MCF 10A (cell line): ENCODE data around the gene GPRC5A. TPM values are rescaled to one million over a fixed set of nuclear protein-coding genes. Genes with fewer than 3 reads are reported as not detected.

Source experiments
- BruUV-seq: library from RNA; stranded (reverse); fragments of 400-500 nt; replicated peaks from 2 replicates; lab custom pipeline; 2021; lab: Mats Ljungman, UMichigan
- CTCF ChIA-PET: fragments of 300-600 bp; sonication (Branson Sonifier 250); formaldehyde crosslinking; extraction: SDS; loops from one replicate; lab custom pipeline; 2021; ENCODE audit warnings: antibody characterized with exemption, inconsistent platforms; lab: Yijun Ruan, JAX
- POLR2A ChIA-PET: fragments of 300-600, 350-650 bp; sonication (Branson Sonifier 250); formaldehyde crosslinking; extraction: SDS; loops from one replicate; lab custom pipeline; 2020; ENCODE audit warnings: antibody characterized with exemption, inconsistent platforms; lab: Yijun Ruan, JAX
- DNase-seq: peaks from one replicate; pipeline ENCODE4 v3.0.0-alpha.2; 2018; ENCODE audit not compliant: unreplicated experiment
- H3K27ac Mint-ChIP-seq: one replicate; pipeline ENCODE4 v1.8.0; 2022; ENCODE audit warnings: mild to moderate bottlenecking, low read depth, mixed read lengths; ENCODE audit not compliant: unreplicated experiment
- H3K27me3 Mint-ChIP-seq: one replicate; pipeline ENCODE4 v1.8.0; 2022; ENCODE audit warnings: mixed read lengths; ENCODE audit not compliant: insufficient read depth, unreplicated experiment
- H3K36me3 Mint-ChIP-seq: one replicate; pipeline ENCODE4 v1.8.0; 2022; ENCODE audit warnings: mild to moderate bottlenecking, moderate library complexity, mixed read lengths; ENCODE audit not compliant: insufficient read depth, unreplicated experiment
- H3K4me1 Mint-ChIP-seq: one replicate; pipeline ENCODE4 v1.8.0; 2022; ENCODE audit warnings: mixed read lengths; ENCODE audit not compliant: insufficient read depth, unreplicated experiment
- H3K4me3 Mint-ChIP-seq: one replicate; pipeline ENCODE4 v1.8.0; 2022; ENCODE audit warnings: mild to moderate bottlenecking, moderate library complexity, mixed read lengths; ENCODE audit not compliant: unreplicated experiment
- H3K9me3 Mint-ChIP-seq: one replicate; pipeline ENCODE4 v1.8.0; 2022; ENCODE audit warnings: mixed read lengths; ENCODE audit not compliant: unreplicated experiment
- intact Hi-C: fragments of 100-400 bp; cut with micrococcal nuclease; formaldehyde crosslinking; loops from 2 replicates; pipeline ENCODE4 v1.14.1; 2022
- total RNA-seq: library from RNA; stranded (reverse); gene quantifications from 2 replicates; pipeline ENCODE4 v1.2.3, GENCODE V29; 2022
- TF ChIP-seq, protein P1 (sequence below): fragments of 200-600 bp; IDR thresholded peaks from one replicate; pipeline ENCODE4 v1.8.0; 2022; ENCODE audit warnings: antibody characterized with exemption, mild to moderate bottlenecking; ENCODE audit not compliant: unreplicated experiment

GPRC5A gene
- total RNA-seq, 1 experiment from 2014 or later: 24.1 TPM

DNA sequence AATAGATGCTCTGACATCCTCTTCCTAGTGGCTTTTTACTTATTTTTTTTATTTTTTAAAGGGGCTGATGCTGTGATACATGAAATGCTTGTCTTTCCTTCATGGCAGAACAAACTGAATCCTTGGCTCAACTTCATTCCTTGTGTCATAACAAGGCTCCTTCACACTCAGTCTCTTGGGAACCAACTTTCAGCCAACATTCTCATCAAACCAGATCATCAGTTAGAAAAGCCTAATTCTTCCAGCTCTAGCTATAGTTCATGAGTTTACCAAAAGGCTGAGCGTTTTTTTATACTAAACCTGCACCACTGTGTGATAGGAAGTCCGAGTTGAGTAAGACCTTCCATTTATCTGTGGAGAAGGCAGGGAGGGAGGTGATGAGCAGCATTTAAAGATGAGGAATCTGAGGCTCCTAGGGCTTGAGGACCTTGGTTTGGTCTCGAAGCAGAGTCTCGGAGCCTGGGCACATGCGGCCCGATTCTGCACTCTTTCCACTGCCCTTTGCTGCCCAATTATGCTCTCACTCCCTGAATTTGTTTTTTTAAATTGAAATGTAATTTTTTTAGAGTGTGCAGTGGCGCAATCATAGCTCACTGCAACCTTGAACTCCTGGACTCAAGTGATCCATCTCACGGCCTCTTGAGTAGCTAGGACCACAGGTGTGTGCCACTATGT, 52.4 kb downstream of the GPRC5A start:
- H3K4me3 Mint-ChIP-seq: no peak overlapping the region
- BruUV-seq: no TSS peak
- intact Hi-C loops: no loop called here
- H3K27me3 Mint-ChIP-seq: no peaks in the 10 kb centered on the region
- H3K9me3 Mint-ChIP-seq: no peaks in the 10 kb centered on the region
- TF ChIP-seq, protein P1, sequence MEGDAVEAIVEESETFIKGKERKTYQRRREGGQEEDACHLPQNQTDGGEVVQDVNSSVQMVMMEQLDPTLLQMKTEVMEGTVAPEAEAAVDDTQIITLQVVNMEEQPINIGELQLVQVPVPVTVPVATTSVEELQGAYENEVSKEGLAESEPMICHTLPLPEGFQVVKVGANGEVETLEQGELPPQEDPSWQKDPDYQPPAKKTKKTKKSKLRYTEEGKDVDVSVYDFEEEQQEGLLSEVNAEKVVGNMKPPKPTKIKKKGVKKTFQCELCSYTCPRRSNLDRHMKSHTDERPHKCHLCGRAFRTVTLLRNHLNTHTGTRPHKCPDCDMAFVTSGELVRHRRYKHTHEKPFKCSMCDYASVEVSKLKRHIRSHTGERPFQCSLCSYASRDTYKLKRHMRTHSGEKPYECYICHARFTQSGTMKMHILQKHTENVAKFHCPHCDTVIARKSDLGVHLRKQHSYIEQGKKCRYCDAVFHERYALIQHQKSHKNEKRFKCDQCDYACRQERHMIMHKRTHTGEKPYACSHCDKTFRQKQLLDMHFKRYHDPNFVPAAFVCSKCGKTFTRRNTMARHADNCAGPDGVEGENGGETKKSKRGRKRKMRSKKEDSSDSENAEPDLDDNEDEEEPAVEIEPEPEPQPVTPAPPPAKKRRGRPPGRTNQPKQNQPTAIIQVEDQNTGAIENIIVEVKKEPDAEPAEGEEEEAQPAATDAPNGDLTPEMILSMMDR: no peak
- no peaks in the 10 kb centered on the region for H3K36me3 Mint-ChIP-seq
- DNase-seq: no peak
- POLR2A ChIA-PET: no interaction called here
- no peak overlapping the region for H3K27ac Mint-ChIP-seq
- CTCF ChIA-PET: interaction anchor here (0.7 to 1.5 kb wide), 4 partner anchors 25 to 206 kb away, joined by 3 read pairs; no protein-coding TSS in a partner anchor
- no peaks in the 10 kb centered on the region for H3K4me1 Mint-ChIP-seq

DNA sequence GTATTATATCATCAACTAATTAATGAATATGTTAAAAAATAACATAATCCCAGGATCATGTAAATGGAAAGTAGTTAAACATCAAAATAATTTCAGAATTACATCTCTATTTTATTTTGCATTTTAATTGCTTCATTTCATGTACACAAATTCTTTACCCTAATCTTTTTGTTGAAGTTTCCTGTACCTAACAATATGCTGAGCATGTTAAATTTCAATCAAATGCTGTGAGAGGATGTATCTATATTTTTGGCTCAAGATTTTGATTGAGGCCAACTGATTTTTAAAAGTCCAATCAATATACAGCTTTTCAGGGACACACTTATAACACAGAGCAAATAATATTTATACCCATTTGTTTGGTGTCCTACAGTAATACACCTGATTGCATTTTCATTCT, 54.2 kb downstream of the GPRC5A start:
- no TSS peak for BruUV-seq
- ChIA-PET CTCF (no interaction called here), POLR2A (no interaction called here)
- intact Hi-C loops: no loop called here
- H3K36me3 Mint-ChIP-seq: no peaks in the 10 kb centered on the region
- no peaks in the 10 kb centered on the region for H3K4me1 Mint-ChIP-seq
- H3K27me3 Mint-ChIP-seq: no peaks in the 10 kb centered on the region
- no peak for DNase-seq
- no peak overlapping the region for H3K27ac Mint-ChIP-seq
- H3K4me3 Mint-ChIP-seq: no peak overlapping the region
- H3K9me3 Mint-ChIP-seq: no peaks in the 10 kb centered on the region
- TF ChIP-seq, protein P1: no peak

DNA sequence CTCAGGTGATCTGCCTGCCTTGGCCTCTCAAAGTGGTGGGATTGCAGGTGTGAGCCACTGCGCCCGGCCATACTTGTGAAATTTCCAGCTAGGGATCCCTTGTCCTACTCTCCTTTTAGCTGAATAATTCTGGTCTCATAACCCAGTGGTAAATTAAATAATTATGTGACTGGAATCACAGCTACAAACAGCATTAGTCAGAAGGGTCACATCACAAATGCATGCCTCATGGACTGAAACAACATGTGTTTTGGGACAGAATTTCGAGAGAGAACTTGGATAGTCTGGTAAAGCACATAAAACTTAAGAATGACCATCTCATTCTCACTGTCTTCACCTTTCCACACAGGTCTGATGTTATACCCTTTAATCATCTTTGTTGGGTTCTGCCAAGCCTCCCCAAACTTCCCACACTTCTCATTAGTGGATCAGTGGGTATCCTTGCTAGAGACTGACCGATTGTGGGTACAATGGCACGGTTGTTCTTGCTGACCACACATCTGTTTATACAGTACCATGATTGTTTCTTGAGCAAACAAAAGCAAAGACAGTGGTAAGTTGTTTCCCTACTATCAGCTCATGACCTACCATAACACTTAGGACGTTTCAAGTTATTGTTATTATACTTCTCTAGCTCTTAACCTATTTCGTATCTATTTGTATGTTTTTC, 55.5 kb downstream of the GPRC5A start:
- Mint-ChIP-seq H3K4me1 (no peaks in the 10 kb centered on the region), H3K27ac (no peak overlapping the region), H3K4me3 (no peak overlapping the region), H3K27me3 (no peaks in the 10 kb centered on the region), H3K9me3 (no peaks in the 10 kb centered on the region), H3K36me3 (no peaks in the 10 kb centered on the region)
- CTCF ChIA-PET: interaction anchor here (0.8 to 1.6 kb wide), 2 partner anchors 27 to 735 kb away, joined by 3 read pairs; no protein-coding TSS in a partner anchor
- intact Hi-C loops: no loop called here
- no peak for DNase-seq
- BruUV-seq: no TSS peak
- POLR2A ChIA-PET: no interaction called here
- TF ChIP-seq, protein P1: no peak

DNA sequence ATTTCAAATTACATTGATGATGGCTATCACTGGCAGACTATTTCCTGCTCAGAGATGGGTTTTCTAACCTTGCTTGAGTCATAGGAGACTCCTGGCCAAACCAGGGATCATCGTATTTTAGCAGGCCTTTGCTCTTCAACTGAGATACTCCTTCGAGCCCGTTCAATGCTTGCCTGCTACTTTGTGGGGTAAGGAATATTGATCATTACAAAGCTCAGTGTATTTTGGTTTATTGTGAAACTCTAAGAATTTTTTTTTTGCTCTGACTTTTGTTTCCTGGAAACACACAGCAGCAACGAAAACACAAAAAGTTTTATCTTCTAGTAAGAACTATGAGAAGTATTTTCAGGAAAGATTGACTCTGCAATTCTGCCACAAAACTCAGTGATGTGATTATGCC, 56.5 kb downstream of the GPRC5A start:
- no peaks in the 10 kb centered on the region for H3K4me1 Mint-ChIP-seq
- no peak for DNase-seq
- H3K4me3 Mint-ChIP-seq: no peak overlapping the region
- no peak overlapping the region for H3K27ac Mint-ChIP-seq
- no peaks in the 10 kb centered on the region for H3K9me3 Mint-ChIP-seq
- BruUV-seq: no TSS peak
- intact Hi-C loops: no loop called here
- H3K27me3 Mint-ChIP-seq: no peaks in the 10 kb centered on the region
- TF ChIP-seq, protein P1: no peak
- CTCF ChIA-PET: interaction anchor here (1.3 to 1.6 kb wide), 2 partner anchors 26 to 31 kb away, joined by 3 read pairs; no protein-coding TSS in a partner anchor
- H3K36me3 Mint-ChIP-seq: no peaks in the 10 kb centered on the region
- POLR2A ChIA-PET: no interaction called here
